NCI-H187 treated with DMSO at 0.1 percent for 48 hours (cell line): ENCODE measurements around the gene PRPSAP2.

Source experiments
- DNase-seq: peaks from one replicate; lab custom pipeline; 2025; lab: John Stamatoyannopoulos, UW

The PRPSAP2 gene

GRCh38 chr17:18962494-18962815 lies 104.5 kb downstream of the PRPSAP2 start:
- no peak for DNase-seq

- no peak for DNase-seq
Observed at GRCh38 chr17:18963126-18964017, 105.4 kb downstream of the PRPSAP2 start.

GRCh38 chr17:18964018-18964351 lies 106.1 kb downstream of the PRPSAP2 start:
- DNase-seq, result no peak

GRCh38 chr17:18964550-18964949 lies 106.6 kb downstream of the PRPSAP2 start:
- no peak for DNase-seq

- DNase-seq, result no peak
Observed at GRCh38 chr17:18965530-18966236, 107.8 kb downstream of the PRPSAP2 start.

- DNase-seq, result no peak
Observed at GRCh38 chr17:18966831-18967624, 109.1 kb downstream of the PRPSAP2 start.

GRCh38 chr17:18967916-18968315 lies 110.0 kb downstream of the PRPSAP2 start:
- no peak for DNase-seq

GRCh38 chr17:18968345-18968744 lies 110.4 kb downstream of the PRPSAP2 start:
- no peak for DNase-seq

GRCh38 chr17:18968945-18969887 lies 111.3 kb downstream of the PRPSAP2 start:
- no peak for DNase-seq

- DNase-seq, result no peak
Observed at GRCh38 chr17:18970582-18971480, 112.9 kb downstream of the PRPSAP2 start.

GRCh38 chr17:18971801-18972200 lies 113.9 kb downstream of the PRPSAP2 start:
- DNase-seq, result no peak

GRCh38 chr17:18974407-18975149 lies 116.6 kb downstream of the PRPSAP2 start:
- no peak for DNase-seq

- DNase-seq, result no peak
Observed at GRCh38 chr17:18975597-18975996, 117.7 kb downstream of the PRPSAP2 start.

GRCh38 chr17:18976201-18976600 lies 118.3 kb downstream of the PRPSAP2 start:
- DNase-seq, result no peak

GRCh38 chr17:18977021-18977420 lies 119.1 kb downstream of the PRPSAP2 start:
- DNase-seq, result no peak

- DNase-seq, result no peak
Observed at GRCh38 chr17:18977646-18978045, 119.7 kb downstream of the PRPSAP2 start.

- no peak for DNase-seq
Observed at GRCh38 chr17:18978050-18978449, 120.1 kb downstream of the PRPSAP2 start.

- DNase-seq, result no peak
Observed at GRCh38 chr17:18978655-18979054, 120.7 kb downstream of the PRPSAP2 start.
